ENCODE results near the gene MTX2. TPM values are rescaled to one million over a fixed set of nuclear protein-coding genes. Genes with fewer than 3 reads are reported as not detected.

MTX2 gene
- total RNA-seq, 1 experiment from 2014 or later, result 30.8 TPM

- H3K4me3 Mint-ChIP-seq, result peak overlapping the region; percentile 28 to 46; a peak in 2 of 5 replicates
- peak; percentile 76 for DNase-seq
- Histone ChIP-seq H2BK5ac (ENCODE audit: insufficient read length, low read length) (no peak overlapping the region), H3K27me3 (ENCODE audit: insufficient read depth, low read length) (no peaks in the 10 kb centered on the region), H3K79me1 (ENCODE audit: insufficient read depth, low read depth, low read length, poor library complexity, severe bottlenecking) (no peaks in the 10 kb centered on the region), H4K8ac (replicated peaks; ENCODE audit: insufficient read length, low read depth, low read length) (no peak overlapping the region), H3K27ac (ENCODE audit: insufficient read length, low read depth, low read length) (no peak overlapping the region), H4K5ac (ENCODE audit: insufficient read length, low read depth, low read length) (no peak overlapping the region), H3K14ac (ENCODE audit: insufficient read depth, low read length) (no peak overlapping the region), H3K4ac (ENCODE audit: low read depth, low read length) (no peak overlapping the region), H3K23me2 (ENCODE audit: insufficient read length, low read depth, low read length, poor library complexity, severe bottlenecking) (no peaks in the 10 kb centered on the region), H4K20me1 (ENCODE audit: control insufficient read depth, insufficient read depth, insufficient read length) (no peaks in the 10 kb centered on the region), H2BK20ac (ENCODE audit: low read depth, low read length, poor library complexity, severe bottlenecking) (no peak overlapping the region), H4K91ac (ENCODE audit: insufficient read length, low read depth, low read length) (no peak overlapping the region), H3K9ac (ENCODE audit: extremely low read depth, insufficient read length, low read length) (no peak overlapping the region), H3K79me2 (ENCODE audit: insufficient read depth, low read length) (no peaks in the 10 kb centered on the region), H2BK120ac (ENCODE audit: low read depth, low read length, poor library complexity, severe bottlenecking) (no peak overlapping the region), H2AK5ac (ENCODE audit: insufficient read length, low read length) (no peak overlapping the region), H3K9me3 (ENCODE audit: control insufficient read depth, low read depth, low read length) (no peaks in the 10 kb centered on the region), H2AFZ (ENCODE audit: low read length) (no peak overlapping the region), H2BK12ac (ENCODE audit: insufficient read length, low read depth, low read length) (no peak overlapping the region), H3K4me2 (ENCODE audit: insufficient read depth, insufficient read length, low read length) (no peak overlapping the region), H3K4me1 (ENCODE audit: insufficient read depth, low read length) (no peaks in the 10 kb centered on the region; the same call in 1 of the 2 replicates), H3K18ac (ENCODE audit: insufficient read length, low read depth, low read length) (no peak overlapping the region), H3T11ph (ENCODE audit: low read length) (no peak overlapping the region), H3K56ac (ENCODE audit: insufficient read length, low read depth, low read length) (no peak overlapping the region), H2BK15ac (ENCODE audit: low read depth, low read length) (no peak overlapping the region), H3K23ac (ENCODE audit: insufficient read length, low read depth, low read length) (no peak overlapping the region)
- H3K9me3 Mint-ChIP-seq, result no peaks in the 10 kb centered on the region
- WGBS (ENCODE audit: extremely low coverage, insufficient read length, low lambda C conversion rate), result no CpG with 5 or more reads among the region's 1 CpG
- H3K27ac Mint-ChIP-seq, result peak overlapping the region in 2 of 3 experiments; percentile 74 to 79; a peak in 4 of 7 replicates
- H3K4me1 Mint-ChIP-seq, result peaks cover 15 to 21% of the 10 kb centered on the region in 2 experiments
- no peaks in the 10 kb centered on the region for H3K27me3 Mint-ChIP-seq (ENCODE audit: low read depth)
- H3K36me3 Mint-ChIP-seq (ENCODE audit: insufficient read depth in 1 of 3, low read depth in 3 of 3), result peaks cover 0 to 3% (median 2%) of the 10 kb centered on the region in 3 experiments; a peak in 3 of 7 replicates
- TF ChIP-seq, protein P1, sequence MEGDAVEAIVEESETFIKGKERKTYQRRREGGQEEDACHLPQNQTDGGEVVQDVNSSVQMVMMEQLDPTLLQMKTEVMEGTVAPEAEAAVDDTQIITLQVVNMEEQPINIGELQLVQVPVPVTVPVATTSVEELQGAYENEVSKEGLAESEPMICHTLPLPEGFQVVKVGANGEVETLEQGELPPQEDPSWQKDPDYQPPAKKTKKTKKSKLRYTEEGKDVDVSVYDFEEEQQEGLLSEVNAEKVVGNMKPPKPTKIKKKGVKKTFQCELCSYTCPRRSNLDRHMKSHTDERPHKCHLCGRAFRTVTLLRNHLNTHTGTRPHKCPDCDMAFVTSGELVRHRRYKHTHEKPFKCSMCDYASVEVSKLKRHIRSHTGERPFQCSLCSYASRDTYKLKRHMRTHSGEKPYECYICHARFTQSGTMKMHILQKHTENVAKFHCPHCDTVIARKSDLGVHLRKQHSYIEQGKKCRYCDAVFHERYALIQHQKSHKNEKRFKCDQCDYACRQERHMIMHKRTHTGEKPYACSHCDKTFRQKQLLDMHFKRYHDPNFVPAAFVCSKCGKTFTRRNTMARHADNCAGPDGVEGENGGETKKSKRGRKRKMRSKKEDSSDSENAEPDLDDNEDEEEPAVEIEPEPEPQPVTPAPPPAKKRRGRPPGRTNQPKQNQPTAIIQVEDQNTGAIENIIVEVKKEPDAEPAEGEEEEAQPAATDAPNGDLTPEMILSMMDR (conservative IDR thresholded peaks at IDR 0.05), result no peak
Measured at GRCh38 chr2:176325732-176326131, 56.5 kb downstream of the MTX2 start.
